Activated T-cell treated with anti-CD3 and anti-CD28 coated beads for 1 hour (primary cell): ENCODE results near the gene ATP6V1C2.
"Not testable (repeated sequence)": the region's sequence is repeated elsewhere in the genome, so short reads cannot be mapped to it uniquely, and the experiment has no call there.

Experiments used
- DNase-seq: peaks from one replicate; pipeline ENCODE4 v3.0.0-alpha.2; 2020; ENCODE audit warnings: low read depth

Gene ATP6V1C2

GRCh38 chr2:10813163-10814138 lies 92.0 kb downstream of the ATP6V1C2 start:
- DNase-seq: not testable (repeated sequence)

GRCh38 chr2:10814142-10814541 lies 92.7 kb downstream of the ATP6V1C2 start:
- no peak for DNase-seq

GRCh38 chr2:10814571-10815331 lies 93.3 kb downstream of the ATP6V1C2 start:
- DNase-seq: no peak

- DNase-seq: no peak
Measured at GRCh38 chr2:10817413-10817812, 96.0 kb downstream of the ATP6V1C2 start.

GRCh38 chr2:10818305-10818704 lies 96.9 kb downstream of the ATP6V1C2 start:
- DNase-seq: not testable (repeated sequence)

- no peak for DNase-seq
Measured at GRCh38 chr2:10818984-10819383, 97.6 kb downstream of the ATP6V1C2 start.

GRCh38 chr2:10819714-10820314 lies 98.4 kb downstream of the ATP6V1C2 start:
- DNase-seq: no peak

GRCh38 chr2:10820562-10820961 lies 99.1 kb downstream of the ATP6V1C2 start:
- DNase-seq: no peak

- DNase-seq: no peak
Measured at GRCh38 chr2:10820978-10821695, 99.7 kb downstream of the ATP6V1C2 start.

- DNase-seq: no peak
Measured at GRCh38 chr2:10824191-10824590, 102.8 kb downstream of the ATP6V1C2 start.

- no peak for DNase-seq
Measured at GRCh38 chr2:10826026-10826425, 104.6 kb downstream of the ATP6V1C2 start.

- no peak for DNase-seq
Measured at GRCh38 chr2:10826625-10827024, 105.2 kb downstream of the ATP6V1C2 start.

GRCh38 chr2:10828346-10828745 lies 106.9 kb downstream of the ATP6V1C2 start:
- DNase-seq: no peak

GRCh38 chr2:10829299-10829698 lies 107.9 kb downstream of the ATP6V1C2 start:
- DNase-seq: no peak

GRCh38 chr2:10830203-10830602 lies 108.8 kb downstream of the ATP6V1C2 start:
- no peak for DNase-seq

- DNase-seq: no peak
Measured at GRCh38 chr2:10830641-10831399, 109.4 kb downstream of the ATP6V1C2 start.

- no peak for DNase-seq
Measured at GRCh38 chr2:10831400-10831985, 110.1 kb downstream of the ATP6V1C2 start.

- DNase-seq: peak; percentile 81
Measured at GRCh38 chr2:10832203-10832936, 110.9 kb downstream of the ATP6V1C2 start.

GRCh38 chr2:10833021-10833420 lies 111.6 kb downstream of the ATP6V1C2 start:
- DNase-seq: no peak

- no peak for DNase-seq
Measured at GRCh38 chr2:10834068-10834655, 112.7 kb downstream of the ATP6V1C2 start.
